Astrocyte (in vitro differentiated cells and primary cell): ENCODE data around the gene EFCC1. TPM values are rescaled to one million over a fixed set of nuclear protein-coding genes. Genes with fewer than 3 reads are reported as not detected.

Experiments
- DNase-seq: peaks from one replicate; pipeline ENCODE4 v3.0.0-alpha.2; 2010; ENCODE audit warnings: low read depth
- FAIRE-seq: peaks from 2 replicates; lab custom pipeline; 2011; peaks lifted over from hg19 to GRCh38; lab: Jason Lieb, UNC
- H2AFZ ChIP-seq: 2 replicates; pipeline ENCODE4 v1.6.0; 2012; ENCODE audit warnings: low read depth, low read length, inconsistent platforms
- H3K27ac ChIP-seq: 2 replicates; pipeline ENCODE4 v1.5.1; 2011; ENCODE audit warnings: low read depth, low read length, inconsistent platforms
- H3K27me3 ChIP-seq: 2 replicates; pipeline ENCODE4 v1.6.0; 2011; ENCODE audit warnings: low read length, inconsistent platforms; ENCODE audit not compliant: insufficient read depth
- H3K36me3 ChIP-seq: 2 replicates; pipeline ENCODE4 v1.5.1; 2011; ENCODE audit warnings: low read length, inconsistent platforms; ENCODE audit not compliant: insufficient read depth
- H3K4me1 ChIP-seq: 2 replicates; pipeline ENCODE4 v1.5.1; 2011; ENCODE audit warnings: low read length, inconsistent platforms; ENCODE audit not compliant: insufficient read depth
- H3K4me2 ChIP-seq: 2 replicates; pipeline ENCODE4 v1.6.0; 2012; ENCODE audit warnings: low read length, inconsistent platforms
- H3K4me3 ChIP-seq: 2 replicates; pipeline ENCODE4 v1.5.1; 2011; ENCODE audit warnings: low read depth, mild to moderate bottlenecking, low read length, inconsistent platforms; ENCODE audit not compliant: insufficient read depth
- H3K79me2 ChIP-seq: 2 replicates; pipeline ENCODE4 v1.6.0; 2012; ENCODE audit warnings: mild to moderate bottlenecking, low read length, inconsistent platforms; ENCODE audit not compliant: insufficient read depth
- H3K9ac ChIP-seq: 2 replicates; pipeline ENCODE4 v1.6.0; 2012; ENCODE audit warnings: mild to moderate bottlenecking, low read length, inconsistent platforms
- H3K9me3 ChIP-seq: 2 replicates; pipeline ENCODE4 v1.5.1; 2012; ENCODE audit warnings: low read depth, mild to moderate bottlenecking, low read length, inconsistent platforms; ENCODE audit not compliant: insufficient read depth
- H4K20me1 ChIP-seq: 2 replicates; pipeline ENCODE4 v1.6.0; 2012; ENCODE audit warnings: low read length, inconsistent platforms; ENCODE audit not compliant: insufficient read depth
- H3K27ac Mint-ChIP-seq: one replicate; pipeline ENCODE4 v1.8.0; 2021; ENCODE audit warnings: mild to moderate bottlenecking, mixed read lengths; ENCODE audit not compliant: unreplicated experiment
- H3K27me3 Mint-ChIP-seq: one replicate; pipeline ENCODE4 v1.8.0; 2021; ENCODE audit warnings: low read depth, mixed read lengths; ENCODE audit not compliant: unreplicated experiment
- H3K36me3 Mint-ChIP-seq: one replicate; pipeline ENCODE4 v1.8.0; 2021; ENCODE audit warnings: low read depth, mixed read lengths; ENCODE audit not compliant: unreplicated experiment
- H3K4me1 Mint-ChIP-seq: one replicate; pipeline ENCODE4 v1.8.0; 2021; ENCODE audit warnings: low read depth, mixed read lengths; ENCODE audit not compliant: unreplicated experiment
- H3K4me3 Mint-ChIP-seq: one replicate; pipeline ENCODE4 v1.8.0; 2021; ENCODE audit warnings: mild to moderate bottlenecking, moderate library complexity, mixed read lengths; ENCODE audit not compliant: unreplicated experiment
- H3K9me3 Mint-ChIP-seq: one replicate; pipeline ENCODE4 v1.8.0; 2021; ENCODE audit warnings: mild to moderate bottlenecking, mixed read lengths; ENCODE audit not compliant: unreplicated experiment
- EZH2 ChIP-seq: IDR thresholded peaks from 2 replicates; pipeline ENCODE4 v1.6.1; 2012; ENCODE audit warnings: mild to moderate bottlenecking, low read length, inconsistent platforms; ENCODE audit not compliant: insufficient read depth
- total RNA-seq: library from RNA; stranded (reverse); gene quantifications from 2 replicates; pipeline ENCODE4 v1.2.1, GENCODE V29; 2021
- TF ChIP-seq, protein P1 (sequence below): IDR thresholded peaks from 2 replicates; pipeline ENCODE4 v1.5.1; 2011; ENCODE audit warnings: low read depth, mild to moderate bottlenecking, inconsistent platforms, low read length, moderate library complexity; ENCODE audit not compliant: insufficient read depth

The EFCC1 gene
- total RNA-seq, 1 donor from 2014 or later = not detected

DNA sequence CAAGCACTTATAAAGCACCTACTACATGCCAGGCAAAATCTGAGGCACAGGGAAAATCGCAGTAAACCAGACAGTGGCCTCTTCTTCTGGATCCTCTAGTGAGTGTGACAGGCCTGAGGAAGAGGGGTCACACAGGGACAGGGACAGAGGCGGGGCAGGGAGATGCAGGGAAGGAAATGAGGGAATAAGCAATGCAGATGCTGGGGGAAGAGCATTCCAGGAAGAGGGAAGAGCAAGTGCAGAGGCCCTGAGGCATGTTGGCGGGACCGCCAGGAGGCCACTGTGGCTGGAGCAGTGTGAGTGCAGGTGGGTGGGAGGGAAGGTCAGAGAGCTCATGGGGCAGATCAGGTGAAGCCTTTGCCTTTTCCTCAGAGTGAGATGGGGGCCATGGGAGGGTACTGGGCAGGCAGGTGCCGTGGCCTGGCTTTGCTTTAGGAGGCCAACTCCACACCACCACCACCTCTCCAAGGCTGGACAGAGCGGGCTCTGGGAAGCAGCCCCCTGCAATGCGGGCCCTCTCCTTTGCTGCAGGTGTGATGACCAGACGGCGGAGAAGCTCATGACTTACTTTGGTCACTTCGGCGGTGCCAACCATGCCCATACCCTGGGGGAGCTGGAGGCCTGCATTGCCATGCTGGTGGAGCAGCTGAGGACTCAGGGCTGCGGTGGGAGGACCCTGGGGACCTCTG, 32.7 kb downstream of the EFCC1 start:
- DNase-seq (no peak), FAIRE-seq (no peak)
- Mint-ChIP-seq H3K4me1 (no peaks in the 10 kb centered on the region), H3K36me3 (no peaks in the 10 kb centered on the region), H3K27ac (peak overlapping the region; percentile 66), H3K9me3 (peaks cover 3% of the 10 kb centered on the region), H3K27me3 (peaks cover 31% of the 10 kb centered on the region), H3K4me3 (no peak overlapping the region)
- Histone ChIP-seq H3K36me3 (no peaks in the 10 kb centered on the region), H3K9ac (no peak overlapping the region), H4K20me1 (no peaks in the 10 kb centered on the region), H3K4me3 (no peak overlapping the region), H3K4me1 (no peaks in the 10 kb centered on the region), H3K9me3 (no peaks in the 10 kb centered on the region), H3K4me2 (no peak overlapping the region), H2AFZ (no peak overlapping the region), H3K79me2 (no peaks in the 10 kb centered on the region), H3K27me3 (no peaks in the 10 kb centered on the region), H3K27ac (no peak overlapping the region)
- TF ChIP-seq, protein P1, sequence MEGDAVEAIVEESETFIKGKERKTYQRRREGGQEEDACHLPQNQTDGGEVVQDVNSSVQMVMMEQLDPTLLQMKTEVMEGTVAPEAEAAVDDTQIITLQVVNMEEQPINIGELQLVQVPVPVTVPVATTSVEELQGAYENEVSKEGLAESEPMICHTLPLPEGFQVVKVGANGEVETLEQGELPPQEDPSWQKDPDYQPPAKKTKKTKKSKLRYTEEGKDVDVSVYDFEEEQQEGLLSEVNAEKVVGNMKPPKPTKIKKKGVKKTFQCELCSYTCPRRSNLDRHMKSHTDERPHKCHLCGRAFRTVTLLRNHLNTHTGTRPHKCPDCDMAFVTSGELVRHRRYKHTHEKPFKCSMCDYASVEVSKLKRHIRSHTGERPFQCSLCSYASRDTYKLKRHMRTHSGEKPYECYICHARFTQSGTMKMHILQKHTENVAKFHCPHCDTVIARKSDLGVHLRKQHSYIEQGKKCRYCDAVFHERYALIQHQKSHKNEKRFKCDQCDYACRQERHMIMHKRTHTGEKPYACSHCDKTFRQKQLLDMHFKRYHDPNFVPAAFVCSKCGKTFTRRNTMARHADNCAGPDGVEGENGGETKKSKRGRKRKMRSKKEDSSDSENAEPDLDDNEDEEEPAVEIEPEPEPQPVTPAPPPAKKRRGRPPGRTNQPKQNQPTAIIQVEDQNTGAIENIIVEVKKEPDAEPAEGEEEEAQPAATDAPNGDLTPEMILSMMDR = no peak
- TF ChIP-seq EZH2 = no peak

DNA sequence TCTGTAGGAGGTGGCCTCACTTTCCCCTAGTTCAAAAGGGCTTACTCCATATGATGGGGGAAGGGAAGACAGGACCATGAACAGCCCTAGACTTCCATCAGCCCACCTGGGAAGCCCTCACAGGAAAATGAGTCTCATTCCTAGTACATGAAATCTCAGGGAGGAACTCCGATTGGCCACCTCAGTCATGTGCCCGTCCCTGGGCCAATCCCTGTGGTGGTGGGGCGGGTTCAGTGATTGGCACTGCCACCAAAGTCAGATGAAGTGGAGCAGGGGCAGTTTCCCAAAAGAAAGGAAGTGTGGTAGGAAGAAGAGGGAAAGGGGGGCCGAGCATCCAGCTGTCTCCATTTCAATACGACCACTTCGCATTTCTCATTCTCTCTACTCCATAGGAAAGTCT, 33.5 kb downstream of the EFCC1 start:
- Histone ChIP-seq H3K4me1 (no peaks in the 10 kb centered on the region), H3K4me3 (no peak overlapping the region), H2AFZ (no peak overlapping the region), H3K36me3 (no peaks in the 10 kb centered on the region), H3K79me2 (no peaks in the 10 kb centered on the region), H3K9ac (no peak overlapping the region), H3K9me3 (no peaks in the 10 kb centered on the region), H3K4me2 (no peak overlapping the region), H4K20me1 (no peaks in the 10 kb centered on the region), H3K27ac (no peak overlapping the region), H3K27me3 (no peaks in the 10 kb centered on the region)
- H3K36me3 Mint-ChIP-seq = no peaks in the 10 kb centered on the region
- H3K9me3 Mint-ChIP-seq = peaks cover 3% of the 10 kb centered on the region
- no peak overlapping the region for H3K27ac Mint-ChIP-seq
- H3K27me3 Mint-ChIP-seq = peaks cover 33% of the 10 kb centered on the region
- DNase-seq (no peak), FAIRE-seq (no peak)
- TF ChIP-seq EZH2 = no peak
- TF ChIP-seq, protein P1 = no peak
- no peak overlapping the region for H3K4me3 Mint-ChIP-seq
- no peaks in the 10 kb centered on the region for H3K4me1 Mint-ChIP-seq
